GM19438 (cell line): ENCODE results near the gene CLEC4G.
A peak's percentile ranks its signal among the peaks of the same experiment; 100 is the strongest.
"Not testable (repeated sequence)": the region's sequence is repeated elsewhere in the genome, so short reads cannot be mapped to it uniquely, and the experiment has no call there.

ENCODE experiments used
- ATAC-seq: cut with Tn5 transposase; IDR thresholded peaks from one replicate; pipeline ENCODE4 v1.9.1; 2021; ENCODE audit warnings: low read depth; ENCODE audit not compliant: unreplicated experiment

CLEC4G gene

DNA sequence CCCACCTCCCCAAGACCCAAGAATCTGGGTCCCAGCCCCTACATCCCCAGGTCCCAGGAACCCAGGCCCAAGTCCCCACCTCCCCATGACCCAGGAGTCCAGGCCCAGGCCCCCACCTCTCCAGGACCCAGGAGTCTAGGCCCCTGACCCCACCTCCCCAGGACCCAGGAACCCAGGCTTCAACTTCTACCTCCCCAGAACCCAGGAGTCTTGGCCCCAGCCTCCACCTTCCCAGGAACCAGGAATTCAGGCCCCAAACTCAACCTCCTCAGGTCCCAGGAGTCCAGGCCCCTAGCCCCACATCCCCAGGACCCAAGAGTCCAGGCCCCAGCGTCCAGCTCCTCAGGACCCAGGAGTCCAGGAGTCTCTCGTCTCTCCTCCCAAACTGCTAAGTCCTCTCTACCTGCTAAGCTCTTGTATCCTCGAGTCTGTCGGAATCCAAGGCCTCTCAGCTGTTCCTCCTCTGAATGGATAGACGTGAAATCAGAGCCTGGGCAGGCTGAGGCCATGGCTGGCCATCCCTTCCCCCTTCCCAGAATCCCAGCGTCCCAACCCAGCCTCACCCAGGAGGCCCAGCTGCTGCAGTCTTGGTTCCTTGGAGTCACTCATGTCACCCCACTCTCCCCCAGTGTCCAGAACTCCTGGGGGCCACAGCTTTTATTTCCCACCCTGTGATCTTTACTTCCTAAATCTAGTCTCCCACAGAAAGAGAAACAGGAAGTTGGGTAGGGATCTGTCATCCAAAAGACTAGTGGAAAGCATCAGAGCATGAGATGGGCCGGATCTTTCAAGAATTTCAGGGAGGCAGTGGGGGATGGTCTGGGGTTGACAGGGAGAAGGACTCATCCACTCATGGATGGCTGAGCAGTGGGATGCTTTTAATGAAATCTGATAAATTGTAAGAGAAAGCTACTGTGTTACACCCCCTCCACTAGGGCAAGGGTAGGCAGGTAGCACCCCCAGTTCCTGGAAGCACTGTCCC lies 15.3 kb upstream of the CLEC4G start, which contains the start of gene CD209:
Gene CD209 (minus strand): TSS at position 632 of the 982 bp plus-strand sequence. CDS start 23 bp downstream, at position 609.
- ATAC-seq, result no peak

DNA sequence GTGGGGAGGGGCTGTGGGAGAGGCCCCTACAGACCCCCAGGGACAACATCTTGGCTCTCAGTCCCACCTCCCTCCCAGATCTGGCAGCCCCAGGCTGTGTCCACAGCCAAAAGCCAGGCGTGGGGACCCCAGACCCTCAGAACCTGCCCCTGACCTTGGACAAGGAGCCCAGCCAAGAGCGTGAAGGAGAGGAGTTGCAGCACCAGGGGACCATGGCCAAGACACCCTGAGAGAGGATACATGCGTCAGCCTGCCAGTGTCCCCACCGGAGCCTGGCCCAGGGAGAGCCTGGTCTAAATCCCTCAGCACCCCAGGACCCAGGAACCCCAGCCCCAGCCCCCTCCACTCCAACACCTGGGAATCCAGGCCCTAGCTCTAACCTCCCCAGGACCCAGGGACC lies 14.4 kb upstream of the CLEC4G start:
- ATAC-seq, result not testable (repeated sequence)

DNA sequence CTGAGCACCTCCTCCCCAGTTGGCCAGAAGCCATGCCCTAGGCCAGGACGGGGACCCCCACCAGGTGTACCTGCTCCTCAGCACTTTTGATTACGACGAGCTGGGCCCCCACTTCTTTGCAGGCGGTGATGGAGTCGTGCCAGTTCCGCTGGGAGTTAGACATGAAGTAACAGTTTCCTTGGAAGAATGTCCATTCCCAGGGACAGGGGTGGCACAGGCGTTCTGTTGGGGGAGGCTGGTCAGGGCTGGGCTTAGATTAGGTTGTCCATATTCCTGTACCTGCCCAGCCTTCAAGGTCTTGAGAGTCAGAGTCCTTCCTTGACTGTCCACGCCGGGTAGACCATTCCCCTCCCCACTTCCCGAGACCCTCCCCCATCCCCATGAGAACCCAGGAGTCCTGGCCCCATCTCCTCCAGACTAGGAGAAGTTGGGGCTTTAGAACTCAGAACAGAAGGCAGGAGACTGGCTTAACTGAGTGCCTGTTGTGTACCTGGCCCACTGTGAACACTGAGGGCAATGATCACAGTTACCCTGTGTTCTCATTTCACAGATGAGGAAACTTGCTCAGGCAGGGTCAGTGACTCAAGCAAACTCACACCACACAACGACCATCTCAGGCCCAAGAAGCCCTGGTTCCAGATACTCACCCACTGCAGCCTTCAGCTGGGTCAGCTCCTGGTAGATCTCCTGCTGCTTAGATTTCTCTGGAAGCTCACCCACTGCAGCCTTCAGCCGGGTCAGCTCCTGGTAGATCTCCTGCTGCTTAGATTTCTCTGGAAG lies 13.2 kb upstream of the CLEC4G start:
- ATAC-seq, result no peak

DNA sequence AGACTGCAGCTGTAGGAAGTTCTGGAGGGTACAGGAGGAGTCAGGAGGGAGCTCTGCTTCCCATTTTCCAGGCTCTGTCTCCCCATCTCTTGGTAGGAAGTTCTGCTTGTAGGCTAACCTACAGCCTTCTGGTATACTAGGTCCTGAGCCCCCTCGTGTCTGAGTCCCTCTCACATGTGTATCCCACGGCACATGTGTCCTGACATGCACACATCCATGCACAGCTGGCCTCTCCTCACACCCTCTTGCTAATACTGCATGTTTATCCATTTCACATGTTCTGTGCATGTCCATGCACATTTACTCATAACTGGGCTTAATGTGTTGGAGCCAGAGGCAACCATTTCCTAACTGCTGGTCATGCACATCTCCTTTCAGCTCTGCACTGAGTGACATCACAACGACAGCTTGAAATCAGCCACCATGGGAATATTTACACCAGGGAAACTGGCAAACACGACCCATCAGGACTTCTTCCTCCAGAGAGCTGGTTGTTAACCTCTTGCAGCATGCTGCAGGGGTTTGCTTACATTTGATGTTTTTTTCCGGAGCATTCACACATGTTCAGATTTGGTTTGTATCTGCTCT lies 12.4 kb upstream of the CLEC4G start:
- ATAC-seq, result peak; percentile 18

DNA sequence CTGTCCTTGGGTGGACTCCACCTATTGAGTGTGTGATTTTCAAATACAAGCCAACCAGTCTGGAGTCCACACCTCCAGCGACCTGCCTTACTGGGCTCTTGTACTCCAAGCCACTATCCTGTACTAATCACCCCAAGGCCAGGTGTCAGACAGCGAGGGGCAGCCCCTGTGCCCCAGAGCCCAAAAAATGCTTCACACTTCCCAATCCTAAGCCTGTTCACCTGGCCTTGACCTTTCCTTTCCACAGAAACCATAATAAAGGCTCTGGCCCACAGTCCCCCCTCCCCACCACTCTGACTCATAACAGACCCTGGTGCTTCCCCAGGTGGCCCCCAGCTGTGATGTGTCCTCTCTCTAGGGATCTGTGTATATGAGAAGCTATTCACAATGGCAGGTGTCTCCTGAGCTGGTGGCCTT lies 11.5 kb upstream of the CLEC4G start:
- peak; percentile 77 for ATAC-seq

DNA sequence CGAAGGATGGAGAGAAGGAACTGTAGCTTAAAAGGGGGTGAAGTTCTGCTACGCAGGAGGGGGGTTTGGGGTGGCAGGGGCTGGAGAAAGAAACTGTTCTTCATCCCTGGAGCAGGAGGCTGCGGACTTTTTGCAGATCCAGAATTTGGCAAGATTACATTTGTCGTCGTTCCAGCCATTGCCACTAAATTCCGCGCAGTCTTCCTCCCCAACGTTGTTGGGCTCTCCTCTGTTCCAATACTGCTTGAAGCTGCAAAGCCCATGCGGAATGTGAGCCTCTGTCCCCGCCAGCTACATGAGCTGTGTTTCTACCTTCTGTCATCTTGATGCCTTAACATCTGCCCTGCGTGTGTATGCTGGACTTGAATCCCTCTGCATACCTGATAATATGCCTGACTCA lies 11.1 kb upstream of the CLEC4G start:
- ATAC-seq, result no peak

DNA sequence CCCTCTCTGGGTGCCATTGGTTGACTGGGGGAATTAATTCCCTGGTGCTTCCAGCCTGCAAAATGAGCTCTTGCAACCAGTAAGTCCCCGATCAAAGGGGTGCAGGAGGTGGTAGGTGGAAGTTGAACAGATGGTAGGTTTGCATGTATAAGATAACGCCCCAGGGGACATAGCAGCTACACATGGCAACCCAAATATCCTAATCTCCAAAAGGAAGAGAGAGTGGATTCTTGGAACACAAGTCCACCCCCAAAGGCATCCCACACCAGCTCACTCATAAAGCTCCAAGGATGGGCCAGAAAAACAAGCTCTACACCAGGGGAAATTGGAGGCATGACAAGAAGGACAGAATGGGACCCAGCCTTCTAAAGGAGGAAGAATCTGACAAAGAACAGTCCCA lies 10.7 kb upstream of the CLEC4G start:
- no peak for ATAC-seq

DNA sequence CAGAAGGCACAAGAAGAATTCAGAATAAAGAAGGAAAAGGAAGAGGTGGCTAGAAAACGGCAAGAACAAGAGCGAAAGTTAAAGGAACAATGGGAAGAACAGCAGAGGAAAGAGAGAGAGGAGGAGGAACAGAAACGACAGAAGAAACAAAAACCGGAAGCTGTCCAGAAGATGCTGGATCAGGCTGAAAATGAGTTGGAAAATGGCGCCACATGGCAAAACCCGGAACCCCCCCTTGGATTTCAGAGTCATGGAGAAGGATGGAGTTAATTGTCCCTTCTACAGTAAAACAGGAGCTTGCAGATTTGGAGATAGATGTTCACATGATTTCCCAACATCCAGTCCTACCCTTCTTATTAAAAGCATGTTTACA lies 8.8 kb upstream of the CLEC4G start:
- no peak for ATAC-seq

DNA sequence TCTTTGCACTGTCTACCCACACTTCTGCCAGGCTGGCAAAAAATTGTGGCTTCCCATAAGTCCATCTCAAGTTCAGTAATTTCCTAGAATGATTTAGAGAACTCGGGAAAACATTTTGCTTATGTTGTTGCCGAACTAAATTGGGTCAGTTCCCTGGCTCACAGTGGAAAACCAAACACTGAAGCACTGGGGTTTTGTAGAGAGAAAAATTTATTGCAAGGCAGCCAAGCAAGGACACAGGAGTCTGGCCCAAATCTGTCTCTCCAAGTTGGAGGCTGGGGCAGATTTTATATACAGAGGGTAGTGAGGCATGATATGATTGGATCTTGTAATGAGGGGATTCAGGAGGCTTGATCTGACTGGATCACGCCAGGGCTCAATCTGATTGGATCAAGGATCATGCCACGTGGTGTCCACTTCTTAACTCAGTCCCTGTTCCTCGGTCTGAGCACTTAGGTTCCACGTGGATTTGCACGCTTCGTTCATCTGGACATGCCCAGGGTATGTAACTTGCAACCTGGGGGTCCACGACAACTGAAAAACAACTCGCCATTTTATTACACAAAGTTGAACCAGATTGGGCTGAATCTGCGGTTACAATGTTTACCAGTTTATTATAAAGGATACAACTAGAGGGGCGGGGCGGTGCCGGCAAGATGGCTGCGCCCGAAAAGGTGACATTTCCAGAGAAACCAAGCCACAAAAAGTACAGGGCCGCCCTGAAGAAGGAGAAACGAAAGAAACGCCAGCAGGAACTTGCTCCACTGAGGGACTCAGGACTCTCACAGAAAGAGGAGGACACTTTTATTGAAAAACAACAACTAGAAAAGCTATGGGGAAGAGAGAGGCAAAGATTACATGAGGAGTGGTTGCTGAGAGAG lies 8.1 kb upstream of the CLEC4G start:
- ATAC-seq, result no peak

DNA sequence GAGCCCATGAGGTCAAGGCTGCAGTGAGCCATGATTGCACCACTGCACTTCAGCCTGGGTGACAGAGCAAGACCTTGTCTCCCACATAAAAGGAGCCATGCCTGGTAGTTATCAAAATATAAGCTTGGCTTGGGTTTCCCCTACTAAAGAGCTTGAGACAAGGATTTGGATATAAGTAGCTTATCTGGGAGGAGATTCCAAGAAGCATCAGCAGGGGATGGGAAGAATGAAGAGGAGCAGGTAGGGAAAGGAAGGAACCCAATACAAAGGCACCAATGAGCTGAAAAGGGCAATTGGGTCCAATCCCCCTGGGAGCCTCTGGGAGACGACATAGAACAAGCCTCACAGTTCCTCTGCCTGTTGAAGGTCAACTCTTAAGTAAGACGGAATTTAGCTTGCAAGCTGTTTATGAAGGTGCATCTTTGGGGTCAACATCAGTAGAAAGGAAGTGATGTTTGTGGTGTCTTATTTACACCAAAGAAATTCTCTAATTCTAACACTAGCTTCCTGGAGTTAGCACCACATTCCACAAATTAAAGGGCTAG lies 7.4 kb upstream of the CLEC4G start:
- ATAC-seq, result no peak

DNA sequence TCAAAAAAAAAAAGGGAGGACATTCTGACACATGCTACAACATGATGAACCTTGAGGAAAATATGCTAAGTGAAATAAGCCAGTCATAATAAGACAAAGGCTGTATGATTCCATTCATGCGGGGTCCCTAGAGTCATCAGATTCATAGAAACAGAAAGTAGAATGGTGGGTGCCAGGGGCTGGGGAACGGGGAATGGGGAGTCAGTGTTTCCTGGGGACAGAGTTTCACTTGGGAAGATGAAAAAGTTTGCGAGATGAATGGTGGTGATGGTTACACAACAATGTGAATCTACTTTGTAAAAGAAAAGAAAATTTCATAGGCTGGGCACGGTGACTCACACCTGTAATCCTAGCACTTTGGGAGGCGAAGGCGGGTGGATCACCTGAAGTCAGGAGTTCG lies 6.1 kb upstream of the CLEC4G start:
- ATAC-seq, result no peak

DNA sequence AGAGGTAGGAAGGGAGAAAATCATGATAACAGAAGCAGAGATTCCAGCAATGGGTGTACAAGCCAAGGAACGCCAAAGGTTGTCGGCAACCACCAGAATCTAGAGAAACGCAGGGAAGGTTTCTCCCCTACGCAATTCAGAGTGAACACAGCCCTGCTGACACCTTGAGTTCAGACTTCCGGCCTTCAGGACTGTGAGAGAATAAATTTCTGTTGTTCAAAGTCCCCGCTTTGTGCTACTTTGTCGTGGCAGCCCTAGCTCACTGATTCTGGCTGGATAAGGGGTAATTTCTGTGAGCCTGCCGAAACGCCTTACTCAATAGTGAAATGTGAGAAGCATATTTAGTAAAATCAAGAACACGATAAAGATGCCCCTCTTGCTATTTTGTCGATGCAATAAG lies 5.3 kb upstream of the CLEC4G start:
- no peak for ATAC-seq

DNA sequence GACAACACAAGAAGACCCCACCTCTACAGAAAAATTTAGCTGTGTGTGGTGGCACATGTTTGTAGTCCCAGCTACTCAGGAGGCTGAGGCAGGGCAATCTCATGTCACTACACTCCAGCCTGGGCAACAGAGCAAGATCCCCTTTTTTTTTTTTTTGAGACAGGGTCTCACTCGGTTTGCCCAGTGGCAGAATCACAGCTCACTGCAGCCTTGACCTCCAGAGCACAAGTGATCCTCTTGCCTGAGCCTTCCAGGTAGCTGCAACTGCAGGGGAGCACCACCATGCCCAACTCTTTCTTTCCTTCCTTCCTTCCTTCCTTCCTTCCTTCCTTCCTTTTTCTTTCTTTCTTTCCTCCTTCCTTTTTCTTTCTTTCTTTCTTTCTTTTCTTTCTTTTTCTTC lies 4.2 kb upstream of the CLEC4G start:
- ATAC-seq, result no peak

DNA sequence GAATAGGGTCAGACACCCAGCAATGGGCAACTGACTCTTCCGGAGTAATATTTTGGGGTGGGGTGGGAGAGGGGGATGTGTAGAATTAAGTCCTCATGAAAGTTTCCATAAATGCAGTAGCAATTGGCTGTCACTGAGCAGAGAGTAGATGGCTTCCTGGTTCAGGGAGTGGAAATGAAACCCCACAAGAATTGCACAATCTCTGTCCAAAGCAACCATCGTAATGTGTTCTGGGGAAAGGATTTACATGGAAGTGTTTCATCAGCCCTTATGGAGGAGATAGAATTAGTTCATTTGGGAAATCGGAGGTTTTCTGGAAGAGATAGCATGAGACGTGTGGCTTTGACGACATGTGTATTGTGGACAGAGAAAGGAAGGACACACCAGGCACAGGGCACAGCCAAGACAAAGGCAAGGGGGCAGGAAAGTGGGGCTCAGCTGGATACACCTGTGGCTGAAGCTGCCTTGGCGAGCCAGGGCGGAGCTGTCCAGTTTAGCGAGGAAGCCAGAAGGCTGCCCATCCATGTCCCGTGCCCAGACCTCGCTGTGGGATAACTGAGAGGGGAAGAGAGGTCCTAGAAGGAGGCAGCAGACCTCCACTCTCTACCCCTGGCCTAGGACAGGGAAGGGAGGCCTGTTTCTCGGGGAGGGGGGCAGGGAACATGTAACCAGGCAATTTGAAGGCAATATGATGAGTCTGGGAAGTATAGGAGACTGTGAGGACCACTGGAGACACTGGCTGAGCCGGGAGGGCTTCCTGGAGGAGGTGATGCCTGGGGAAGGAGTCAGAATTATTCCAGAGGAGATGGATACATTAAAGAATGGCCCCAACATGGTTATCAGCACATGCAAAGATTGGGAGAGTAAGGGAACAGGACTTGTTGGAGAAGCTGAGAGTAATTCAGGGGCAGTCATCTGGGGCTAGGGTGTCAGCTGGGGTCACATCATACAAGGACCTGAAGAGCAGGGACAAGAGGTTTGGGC lies 2.6 kb upstream of the CLEC4G start:
- ATAC-seq, result no peak

DNA sequence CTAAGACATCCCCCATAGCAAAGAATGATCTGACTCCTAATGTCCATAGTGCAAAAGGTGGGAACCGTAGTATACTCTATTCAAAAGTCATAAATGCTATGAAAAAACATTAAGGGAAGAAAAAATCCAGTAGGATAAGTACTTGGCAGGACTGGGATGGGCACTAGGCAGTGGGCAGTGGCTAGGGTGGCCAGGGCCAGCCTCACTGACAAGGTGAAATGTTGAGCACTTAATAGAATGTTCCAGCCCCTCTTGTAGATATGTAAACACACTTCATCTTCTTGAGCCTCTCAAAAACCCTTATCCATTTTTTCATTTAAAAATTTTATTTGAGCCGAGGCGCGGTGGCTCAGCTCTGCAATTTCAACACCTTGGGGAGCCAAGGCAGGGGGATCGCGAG lies 1.5 kb upstream of the CLEC4G start:
- no peak for ATAC-seq

DNA sequence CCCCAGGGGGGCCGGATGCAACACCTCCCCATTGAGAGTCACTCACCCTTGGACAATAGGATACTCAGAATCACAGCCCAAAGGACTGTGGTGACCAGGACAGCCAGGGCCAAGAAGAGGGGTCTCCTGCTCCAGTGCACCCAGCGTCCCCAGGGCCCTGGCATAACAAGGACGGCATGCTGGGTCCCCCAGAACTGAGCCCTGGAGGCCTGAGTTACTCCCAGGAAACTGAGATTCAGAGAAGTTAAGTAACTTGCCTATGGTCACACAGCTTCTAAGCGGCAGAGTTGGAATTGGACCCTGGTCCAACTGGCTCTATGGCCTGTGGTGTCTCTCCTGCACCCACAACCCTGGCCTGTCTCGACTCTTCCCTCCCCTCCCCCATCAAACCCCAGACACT lies 295 bp downstream of the CLEC4G start:
- ATAC-seq, result no peak

DNA sequence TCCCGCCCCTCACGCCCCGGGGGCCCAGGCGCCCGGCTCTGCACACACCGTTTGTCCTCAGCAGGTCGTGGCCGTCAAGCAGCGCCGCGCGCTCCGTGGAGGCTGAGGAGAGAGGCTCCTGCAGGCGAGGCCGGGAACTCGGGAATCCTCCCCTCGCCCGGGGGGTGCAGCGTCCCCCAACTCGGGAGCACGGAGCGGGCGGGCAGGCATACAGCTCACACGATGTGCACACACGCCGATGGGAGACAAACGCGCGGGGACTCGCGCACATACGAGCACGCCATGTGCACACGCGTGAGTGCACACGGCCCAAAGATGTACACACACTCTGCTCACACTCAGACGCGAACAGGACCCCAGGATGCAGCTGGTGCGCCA lies 703 bp downstream of the CLEC4G start:
- ATAC-seq, result no peak

DNA sequence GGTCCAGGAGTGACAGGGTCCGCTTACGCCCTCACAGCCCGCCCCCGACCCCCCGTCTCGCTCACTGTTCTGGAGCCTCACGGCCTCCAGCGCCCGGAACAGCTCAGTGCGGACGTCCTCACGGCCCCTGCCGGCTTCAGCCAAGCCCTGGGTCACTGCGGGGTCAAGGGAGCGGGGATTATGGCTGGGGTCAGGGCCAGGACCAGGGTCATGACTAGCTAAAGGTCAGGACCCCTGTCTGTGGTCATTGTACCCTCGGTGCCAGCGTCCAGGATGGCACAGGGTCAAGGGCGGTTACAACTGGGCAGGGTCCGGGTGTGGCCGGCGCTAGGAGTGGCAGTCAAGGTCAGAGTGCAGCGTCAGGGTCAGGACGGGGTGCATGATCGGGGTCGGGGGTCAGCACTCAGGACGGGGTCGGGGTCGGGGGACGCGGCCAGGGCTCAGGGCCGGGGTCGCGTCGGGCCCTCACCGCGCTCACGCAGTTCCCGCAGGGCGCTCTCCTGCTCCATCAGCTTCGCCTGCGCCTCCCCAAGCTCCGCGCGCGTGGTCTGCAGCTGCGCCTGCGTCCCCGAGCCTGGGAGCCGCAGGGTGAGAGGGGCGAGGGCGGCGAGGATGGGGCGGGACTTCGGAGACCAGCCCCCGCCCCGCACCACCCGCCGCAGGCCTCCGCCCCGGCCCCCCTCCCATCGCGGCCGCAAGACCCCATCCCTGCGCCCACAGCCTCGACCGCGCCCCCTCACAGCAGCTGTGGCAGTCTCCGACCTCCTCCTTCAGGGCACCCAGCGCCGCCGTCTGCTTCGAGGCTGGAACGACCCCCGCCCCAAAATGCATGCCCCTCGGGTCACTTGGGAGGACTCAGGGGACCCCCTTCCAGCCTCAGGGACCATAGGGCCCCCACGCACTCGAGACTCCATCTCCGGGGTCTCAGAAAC lies 1.4 kb downstream of the CLEC4G start:
- no peak for ATAC-seq
